PC-9 (cell line): Measurements from ENCODE around the gene KLHDC4.

Source experiments
- EZH2 ChIP-seq: fragments of 200-600 bp; sonication (generic); IDR thresholded peaks from 2 replicates; pipeline ENCODE4 v1.8.0; 2017; ENCODE audit warnings: antibody characterized with exemption, low read depth
- TF ChIP-seq, protein P1 (sequence below): fragments of 200-600 bp; sonication (generic); conservative IDR thresholded peaks from 2 replicates; pipeline ENCODE4 v1.6.1; 2017; ENCODE audit warnings: mixed run types, antibody characterized with exemption, mild to moderate bottlenecking, moderate library complexity

DNA sequence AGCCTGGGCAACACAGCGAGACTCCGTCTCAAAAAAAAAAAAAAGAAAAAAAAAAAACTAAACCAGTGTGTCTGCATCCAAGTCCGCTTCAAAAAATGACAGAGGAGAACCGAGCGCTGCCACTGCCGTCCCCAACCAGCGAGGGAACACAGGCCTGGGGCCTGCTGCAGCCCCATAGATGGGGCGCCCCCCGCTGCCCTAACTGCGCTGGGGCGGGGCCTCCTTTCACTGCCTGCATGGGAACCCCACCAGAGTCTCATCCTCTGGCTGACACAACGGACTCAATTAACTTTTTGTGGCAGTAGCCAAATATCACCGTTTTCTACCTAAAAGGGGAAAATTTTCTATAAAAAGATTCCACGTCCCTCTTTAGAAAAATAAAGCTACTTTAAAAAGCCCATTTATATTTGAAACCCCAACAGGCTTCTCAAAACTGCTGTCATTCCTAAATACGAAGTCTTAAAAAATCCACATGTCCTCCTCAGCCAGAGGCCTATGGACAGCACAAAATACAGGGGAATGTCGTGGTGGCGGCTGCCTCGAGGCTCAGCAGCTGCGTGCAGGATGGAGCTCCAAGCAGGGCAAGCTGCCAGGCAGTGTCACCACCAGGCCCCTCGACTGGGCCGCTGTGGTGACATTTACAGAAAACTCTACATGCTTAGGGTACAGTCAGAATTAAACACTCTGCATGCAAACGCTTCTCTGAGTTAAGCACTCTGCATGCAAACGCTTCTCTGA, 30.3 kb downstream of the KLHDC4 start:
- TF ChIP-seq, protein P1, sequence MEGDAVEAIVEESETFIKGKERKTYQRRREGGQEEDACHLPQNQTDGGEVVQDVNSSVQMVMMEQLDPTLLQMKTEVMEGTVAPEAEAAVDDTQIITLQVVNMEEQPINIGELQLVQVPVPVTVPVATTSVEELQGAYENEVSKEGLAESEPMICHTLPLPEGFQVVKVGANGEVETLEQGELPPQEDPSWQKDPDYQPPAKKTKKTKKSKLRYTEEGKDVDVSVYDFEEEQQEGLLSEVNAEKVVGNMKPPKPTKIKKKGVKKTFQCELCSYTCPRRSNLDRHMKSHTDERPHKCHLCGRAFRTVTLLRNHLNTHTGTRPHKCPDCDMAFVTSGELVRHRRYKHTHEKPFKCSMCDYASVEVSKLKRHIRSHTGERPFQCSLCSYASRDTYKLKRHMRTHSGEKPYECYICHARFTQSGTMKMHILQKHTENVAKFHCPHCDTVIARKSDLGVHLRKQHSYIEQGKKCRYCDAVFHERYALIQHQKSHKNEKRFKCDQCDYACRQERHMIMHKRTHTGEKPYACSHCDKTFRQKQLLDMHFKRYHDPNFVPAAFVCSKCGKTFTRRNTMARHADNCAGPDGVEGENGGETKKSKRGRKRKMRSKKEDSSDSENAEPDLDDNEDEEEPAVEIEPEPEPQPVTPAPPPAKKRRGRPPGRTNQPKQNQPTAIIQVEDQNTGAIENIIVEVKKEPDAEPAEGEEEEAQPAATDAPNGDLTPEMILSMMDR = no peak
- TF ChIP-seq EZH2 = no peak
